GM18517 (cell line): Measurements from ENCODE around the gene MTMR8.
A peak's percentile ranks its signal among the peaks of the same experiment; 100 is the strongest.
"Not testable (repeated sequence)": the region's sequence is repeated elsewhere in the genome, so short reads cannot be mapped to it uniquely, and the experiment has no call there.

Experiments used
- ATAC-seq: cut with Tn5 transposase; IDR thresholded peaks from one replicate; pipeline ENCODE4 v1.9.1; 2021; ENCODE audit warnings: mild to moderate bottlenecking, moderate library complexity; ENCODE audit not compliant: unreplicated experiment

MTMR8 gene

GRCh38 chrX:64394874-64395567, at the start of gene MTMR8:
Gene MTMR8 (minus strand): TSS chrX:64395452. CDS start chrX:64395363, 89 bp downstream.
- peak; percentile 87 for ATAC-seq

GRCh38 chrX:64439551-64439950, 44.3 kb upstream of the MTMR8 start:
- no peak for ATAC-seq

GRCh38 chrX:64437665-64438064, 42.4 kb upstream of the MTMR8 start:
- ATAC-seq, result no peak

- no peak for ATAC-seq
These were observed 42.0 kb upstream of the MTMR8 start for GRCh38 chrX:64437218-64437617.

- ATAC-seq, result no peak
These were observed 33.1 kb upstream of the MTMR8 start for GRCh38 chrX:64428371-64428770.

GRCh38 chrX:64427787-64428186, 32.5 kb upstream of the MTMR8 start:
- ATAC-seq, result peak; percentile 92

- ATAC-seq, result peak; percentile 71
These were observed 32.0 kb upstream of the MTMR8 start for GRCh38 chrX:64427281-64427680.

GRCh38 chrX:64409730-64410129, 14.5 kb upstream of the MTMR8 start:
- not testable (repeated sequence) for ATAC-seq

- no peak for ATAC-seq
These were observed 2.8 kb upstream of the MTMR8 start for GRCh38 chrX:64398088-64398487.

- peak; percentile 25 for ATAC-seq
These were observed 297 bp upstream of the MTMR8 start for GRCh38 chrX:64395568-64395929.

- peak; percentile 15 for ATAC-seq
These were observed 986 bp downstream of the MTMR8 start for GRCh38 chrX:64394059-64394873.

- ATAC-seq, result no peak
These were observed 5.8 kb downstream of the MTMR8 start for GRCh38 chrX:64389489-64389888.

- ATAC-seq, result not testable (repeated sequence)
These were observed 14.5 kb downstream of the MTMR8 start for GRCh38 chrX:64380789-64381188.

- no peak for ATAC-seq
These were observed 15.3 kb downstream of the MTMR8 start for GRCh38 chrX:64379924-64380323.

- ATAC-seq, result no peak
These were observed 17.5 kb downstream of the MTMR8 start for GRCh38 chrX:64377753-64378152.

- ATAC-seq, result no peak
These were observed 43.2 kb downstream of the MTMR8 start for GRCh38 chrX:64352081-64352480.

GRCh38 chrX:64350521-64350920, 44.7 kb downstream of the MTMR8 start:
- ATAC-seq, result no peak

- ATAC-seq, result no peak
These were observed 45.2 kb downstream of the MTMR8 start for GRCh38 chrX:64350047-64350446.

- ATAC-seq, result no peak
These were observed 52.4 kb downstream of the MTMR8 start for GRCh38 chrX:64342811-64343210.

- ATAC-seq, result no peak
These were observed 57.0 kb downstream of the MTMR8 start for GRCh38 chrX:64338296-64338695.

GRCh38 chrX:64334467-64334866, 60.8 kb downstream of the MTMR8 start:
- no peak for ATAC-seq

- no peak for ATAC-seq
These were observed 65.0 kb downstream of the MTMR8 start for GRCh38 chrX:64330284-64330683.
